HepG2 (cell line): ENCODE measurements around the gene DNAJC28. TPM values are rescaled to one million over a fixed set of nuclear protein-coding genes. Genes with fewer than 3 reads are reported as not detected.

Experiments
- ARID2 ChIP-seq: sonication (generic); formaldehyde crosslinking; IDR thresholded peaks from 2 replicates; pipeline ENCODE4 v1.8.1; 2022; ENCODE audit warnings: mild to moderate bottlenecking, missing genetic modification reagents, borderline replicate concordance
- ARNT ChIP-seq: fragments of 450-650 bp; IDR thresholded peaks from 2 replicates; pipeline ENCODE4 v1.6.1; 2017
- CREM ChIP-seq, 2 experiments: sonication (generic) in 1 of 2; formaldehyde crosslinking in 1 of 2; IDR thresholded peaks; 2 replicates each; pipeline versions ENCODE4 v1.4.0 to v1.6.1; 2016 to 2020; ENCODE audit warnings: antibody characterized with exemption in 1 of 2, mild to moderate bottlenecking in 1 of 2, missing genetic modification reagents in 1 of 2
- EEA1 ChIP-seq: sonication (generic); formaldehyde crosslinking; IDR thresholded peaks from 2 replicates; pipeline ENCODE4 v1.5.1; 2020; ENCODE audit warnings: mild to moderate bottlenecking, missing genetic modification reagents, borderline replicate concordance
- FOSL1 ChIP-seq: sonication (generic); formaldehyde crosslinking; IDR thresholded peaks from 2 replicates; pipeline ENCODE4 v1.9.0; 2021; ENCODE audit warnings: missing genetic modification reagents, borderline replicate concordance
- GATA4 ChIP-seq: sonication (generic); IDR thresholded peaks from 2 replicates; pipeline ENCODE4 v1.6.1; 2016; ENCODE audit warnings: antibody characterized with exemption, low read depth, borderline replicate concordance
- HNRNPL ChIP-seq: fragments of 200-400 bp; formaldehyde crosslinking; IDR thresholded peaks from 2 replicates; pipeline ENCODE4 v1.6.1; 2017; ENCODE audit warnings: mild to moderate bottlenecking, low read depth, low read length
- ISX ChIP-seq: sonication (generic); formaldehyde crosslinking; conservative IDR thresholded peaks from 2 replicates; pipeline ENCODE4 v1.5.0; 2020; ENCODE audit warnings: missing genetic modification reagents
- KAT8 ChIP-seq: IDR thresholded peaks from 2 replicates; pipeline ENCODE4 v1.6.1; 2016; ENCODE audit warnings: missing genetic modification reagents, missing compliant biosample characterization
- LCORL ChIP-seq, 2 experiments: fragments of 450-650 bp in 1 of 2; sonication (generic) in 1 of 2; formaldehyde crosslinking in 1 of 2; IDR thresholded peaks; 2 replicates each; pipeline versions ENCODE4 v1.5.0 to v1.6.1; 2017 to 2020; ENCODE audit warnings: antibody characterized with exemption in 1 of 2, missing genetic modification reagents in 1 of 2
- PAXIP1 ChIP-seq: sonication (generic); formaldehyde crosslinking; conservative IDR thresholded peaks from 2 replicates; pipeline ENCODE4 v1.4.0; 2020; ENCODE audit warnings: mild to moderate bottlenecking, missing genetic modification reagents, moderate library complexity
- PHF5A ChIP-seq: IDR thresholded peaks from one replicate; pipeline ENCODE4 v1.6.1; 2018; ENCODE audit warnings: low read depth, missing genetic modification reagents; ENCODE audit not compliant: unreplicated experiment
- PPARG ChIP-seq: conservative IDR thresholded peaks from 2 replicates; pipeline ENCODE4 v1.6.1; 2016; ENCODE audit warnings: missing biosample characterization, missing genetic modification reagents
- THAP11 ChIP-seq: IDR thresholded peaks from 2 replicates; pipeline ENCODE4 v1.6.1; 2016; ENCODE audit warnings: missing biosample characterization, missing genetic modification reagents
- ZIK1 ChIP-seq: sonication (generic); formaldehyde crosslinking; IDR thresholded peaks from 2 replicates; pipeline ENCODE4 v1.5.0; 2020; ENCODE audit warnings: mild to moderate bottlenecking, low read depth, missing genetic modification reagents, borderline replicate concordance
- ZNF12 ChIP-seq: sonication (generic); formaldehyde crosslinking; IDR thresholded peaks from 2 replicates; pipeline ENCODE4 v1.5.0; 2020; ENCODE audit warnings: missing genetic modification reagents
- ZNF33B ChIP-seq: sonication (generic); formaldehyde crosslinking; IDR thresholded peaks from 2 replicates; pipeline ENCODE4 v1.5.1; 2020; ENCODE audit warnings: mild to moderate bottlenecking, missing genetic modification reagents
- ZNF557 ChIP-seq: sonication (generic); formaldehyde crosslinking; IDR thresholded peaks from 2 replicates; pipeline ENCODE4 v1.4.0; 2020; ENCODE audit warnings: missing genetic modification reagents
- ZNF687 ChIP-seq: sonication (generic); formaldehyde crosslinking; IDR thresholded peaks from 2 replicates; pipeline ENCODE4 v1.5.1; 2020; ENCODE audit warnings: mild to moderate bottlenecking, missing genetic modification reagents, moderate library complexity
- ZNF792 ChIP-seq: IDR thresholded peaks from 2 replicates; pipeline ENCODE4 v1.6.1; 2016
- ZNF891 ChIP-seq: sonication (generic); formaldehyde crosslinking; IDR thresholded peaks from 2 replicates; pipeline ENCODE4 v1.5.0; 2020; ENCODE audit warnings: mild to moderate bottlenecking, missing genetic modification reagents
- polyA plus RNA-seq, 8 experiments: library from polyadenylated mRNA; depleted of rRNA in 3 of 8; stranded (reverse) in 7 of 8; unstranded in 1 of 8; fragments of >200 nt; fragmentation: Illumina TruSeq in 4 of 8; extraction: Trizol in 4 of 8; gene quantifications; 2 replicates each; pipeline versions ENCODE4 v1.2.1 to v1.2.3, GENCODE V29; 2011 to 2016; ENCODE audit warnings: low read depth in 4 of 8, missing spikeins in 1 of 8, mixed read lengths in 1 of 8; ENCODE audit not compliant: insufficient read depth in 1 of 8
- total RNA-seq, 5 experiments: library from RNA; depleted of rRNA; stranded (reverse); fragments of >200 nt; fragmentation: Illumina TruSeq; extraction: Trizol; gene quantifications; 2 replicates each; pipeline ENCODE4 v1.2.3, GENCODE V29; 2016; ENCODE audit warnings: low read depth in 1 of 5

The DNAJC28 gene
- total and polyA plus RNA-seq, 2 of the 13 experiments (the other 11 are each of a cell fraction or from before 2014, with no cell fraction given), result 1.5 to 3.3 TPM

GRCh38 chr21:33491373-33492102 lies at the start of gene DNAJC28 (continued):
- 0 out of 2 replicates have a peak, but pooled peaks have one; percentile 22 for TF ChIP-seq PAXIP1 (CRISPR knock-in tag)
- peak; percentile 73; the same call in 1 of the 2 replicates for TF ChIP-seq CREM (IDR thresholded peaks at IDR 0.05)
- no peak for TF ChIP-seq CREM (CRISPR knock-in tag; IDR thresholded peaks at IDR 0.05)
- 0 out of 2 replicates have a peak, but pooled peaks have one; percentile 27 for TF ChIP-seq GATA4
- TF ChIP-seq EEA1 (CRISPR knock-in tag), result peak; percentile 79; the same call in 1 of the 2 replicates
- no peak for TF ChIP-seq ZNF12
- no peak for TF ChIP-seq PHF5A (CRISPR knock-in tag)
- no peak for TF ChIP-seq ISX
- no peak for TF ChIP-seq ZNF557 (CRISPR knock-in tag)
- peak; percentile 99 for TF ChIP-seq THAP11 (CRISPR knock-in tag)
- 0 out of 2 replicates have a peak, but pooled peaks have one; percentile 62 for TF ChIP-seq KAT8 (CRISPR knock-in tag)
- no peak for TF ChIP-seq ARNT
- TF ChIP-seq ARID2 (CRISPR knock-in tag), result no peak
- no peak for TF ChIP-seq FOSL1 (CRISPR knock-in tag)
- peak; percentile 63; the same call in 1 of the 2 replicates for TF ChIP-seq ZNF792 (CRISPR knock-in tag)
- TF ChIP-seq HNRNPL, result no peak
- peak; percentile 68; the same call in 1 of the 2 replicates for TF ChIP-seq ZNF891 (CRISPR knock-in tag)
- no peak for TF ChIP-seq PPARG (CRISPR knock-in tag)
- TF ChIP-seq ZNF33B (CRISPR knock-in tag), result no peak
- peak; percentile 88 for TF ChIP-seq ZNF687 (CRISPR knock-in tag)
- peak; percentile 84; the same call in 1 of the 2 replicates for TF ChIP-seq ZIK1 (CRISPR knock-in tag)
- no peak for TF ChIP-seq LCORL (IDR thresholded peaks at IDR 0.05)
- TF ChIP-seq LCORL (CRISPR knock-in tag; IDR thresholded peaks at IDR 0.05), result peak; percentile 67; the same call in 1 of the 2 replicates
